Transverse colon (tissue), 4 donors: ENCODE measurements around the gene COL6A5. TPM values are rescaled to one million over a fixed set of nuclear protein-coding genes. Genes with fewer than 3 reads are reported as not detected.

Experiments used
- DNase-seq: peaks from one replicate; pipeline ENCODE4 v3.0.0-alpha.2; 2019
- H3K27ac ChIP-seq, 4 donors: fragments of 200-600 bp; sonication (generic); 2 replicates each; pipeline ENCODE4 v1.5.1; 2016 to 2018; ENCODE audit warnings: inconsistent platforms in 4 of 4
- H3K27me3 ChIP-seq: fragments of 200-600 bp; sonication (generic); 2 replicates; pipeline ENCODE4 v1.5.1; 2017; ENCODE audit warnings: inconsistent platforms
- H3K36me3 ChIP-seq, 4 donors: fragments of 200-600 bp; sonication (generic); 2 replicates each; pipeline ENCODE4 v1.5.1; 2017 to 2019; ENCODE audit warnings: inconsistent platforms in 4 of 4
- H3K4me1 ChIP-seq, 4 donors: fragments of 200-600 bp; sonication (generic); 2 replicates each; pipeline ENCODE4 v1.5.1; 2017 to 2020; ENCODE audit warnings: inconsistent platforms in 4 of 4
- H3K4me3 ChIP-seq, 4 donors: fragments of 200-600 bp; sonication (generic); 1 replicate in 1 of 4; 2 replicates in 3 of 4; pipeline versions ENCODE4 v1.5.1 to v1.6.1; 2017 to 2019; ENCODE audit warnings: inconsistent platforms in 4 of 4
- H3K9me3 ChIP-seq, 2 donors: fragments of 200-600 bp; sonication (generic); 2 replicates each; pipeline ENCODE4 v1.5.1; 2017 to 2019; ENCODE audit warnings: inconsistent platforms in 2 of 2
- CTCF ChIP-seq, 5 experiments: fragments of 200-600 bp in 3 of 5; fragments of 450-650 bp in 2 of 5; sonication (generic) in 3 of 5; IDR thresholded peaks; 1 replicate in 2 of 5; 2 replicates in 3 of 5; pipeline ENCODE4 v1.5.1; 2016 to 2017; ENCODE audit warnings: antibody characterized with exemption in 5 of 5, inconsistent platforms in 3 of 5, mild to moderate bottlenecking in 2 of 5, moderate library complexity in 1 of 5
- EP300 ChIP-seq: sonication (generic); formaldehyde crosslinking; IDR thresholded peaks from one replicate; pipeline ENCODE4 v1.6.1; 2017; ENCODE audit warnings: antibody characterized with exemption, low read depth
- POLR2A ChIP-seq: fragments of 450-650 bp; IDR thresholded peaks from one replicate; pipeline ENCODE4 v1.6.1; 2016; ENCODE audit warnings: antibody characterized with exemption, mild to moderate bottlenecking, moderate library complexity
- POLR2AphosphoS5 ChIP-seq, 3 donors: sonication (generic); formaldehyde crosslinking; IDR thresholded peaks; one replicate each; pipeline ENCODE4 v1.6.1; 2016; ENCODE audit warnings: antibody characterized with exemption in 3 of 3
- WGBS, 2 donors: methylation state at CpG; one replicate each; pipeline ENCODE4 v1.1.5; 2018; ENCODE audit warnings: low coverage in 1 of 2; 5-methylcytosine and 5-hydroxymethylcytosine counted together
- in situ Hi-C, 4 donors: fragments of 200-750 bp; cut with MboI; loops; one replicate each; pipeline versions ENCODE4 v1.15.0 to v1.15.1; 2017; ENCODE audit warnings: low sequenced_read_pairs in 3 of 4, low pct_ligation_motif_present in 1 of 4, low pct_unique_long_range_greater_than_20kb in 1 of 4
- intact Hi-C: fragments of 100-400 bp; cut with DNase I; formaldehyde crosslinking; loops from one replicate; pipeline ENCODE4 v1.15.1; 2023; ENCODE audit warnings: low total_unique reads
- total RNA-seq, 4 donors: library from RNA; depleted of rRNA; stranded (reverse); fragments of >200 nt; gene quantifications; one replicate each; pipeline ENCODE4 v1.1.0, GENCODE V29; 2016

COL6A5 gene
- total RNA-seq, 4 donors from 2014 or later = not detected

DNA sequence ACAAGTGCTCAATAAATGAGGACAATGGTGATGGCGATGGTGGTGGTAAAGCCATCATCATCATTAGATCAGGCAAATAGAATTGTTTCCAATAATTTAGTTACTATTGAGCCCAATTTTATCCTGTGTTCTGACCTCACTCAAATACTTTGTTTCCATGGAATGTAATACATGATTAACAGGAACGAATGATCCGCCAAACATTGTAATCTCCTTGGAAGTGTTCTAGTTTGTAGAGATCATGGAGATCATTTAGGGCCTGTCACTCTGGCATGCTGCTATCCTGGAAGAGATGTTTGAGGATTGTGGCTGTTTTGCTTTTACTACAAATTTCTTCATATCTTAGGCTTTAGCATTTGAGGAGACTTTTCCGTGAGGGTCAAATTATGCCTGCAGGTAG lies 174.3 kb downstream of the COL6A5 start:
- no peaks in the 10 kb centered on the region for H3K36me3 ChIP-seq
- no peaks in the 10 kb centered on the region for H3K9me3 ChIP-seq
- peaks cover 52% of the 10 kb centered on the region for H3K27me3 ChIP-seq
- in situ Hi-C loops = no loop called here
- DNase-seq = no peak
- no peak for TF ChIP-seq POLR2A
- no peak for TF ChIP-seq CTCF (IDR thresholded peaks at IDR 0.05)
- no peak for TF ChIP-seq POLR2AphosphoS5 (IDR thresholded peaks at IDR 0.05)
- no peak for TF ChIP-seq EP300
- WGBS, 2 donors = 85 to 89% methylated on average over 4 of the region's 4 CpGs
- H3K27ac ChIP-seq = no peak overlapping the region
- no peak overlapping the region for H3K4me3 ChIP-seq
- intact Hi-C loops = no loop called here
- no peaks in the 10 kb centered on the region for H3K4me1 ChIP-seq

GRCh38 chr3:130522399-130522798 lies 176.9 kb downstream of the COL6A5 start:
- no peaks in the 10 kb centered on the region for H3K36me3 ChIP-seq
- no peak overlapping the region for H3K4me3 ChIP-seq
- intact Hi-C loops (no loop called here), in situ Hi-C loops (no loop called here)
- no peak for DNase-seq
- H3K27me3 ChIP-seq = peaks cover 27% of the 10 kb centered on the region
- no peak overlapping the region for H3K27ac ChIP-seq
- 86 to 100% methylated on average over 1 to 2 of the region's 2 CpGs for WGBS, 2 donors
- TF ChIP-seq EP300 (no peak), POLR2AphosphoS5 (IDR thresholded peaks at IDR 0.05) (no peak), CTCF (IDR thresholded peaks at IDR 0.05) (no peak), POLR2A (no peak)
- H3K9me3 ChIP-seq = no peaks in the 10 kb centered on the region
- no peaks in the 10 kb centered on the region for H3K4me1 ChIP-seq

GRCh38 chr3:130527426-130527825 lies 182.0 kb downstream of the COL6A5 start:
- DNase-seq = no peak
- Histone ChIP-seq H3K9me3 (no peaks in the 10 kb centered on the region), H3K27ac (no peak overlapping the region), H3K36me3 (no peaks in the 10 kb centered on the region), H3K4me3 (no peak overlapping the region), H3K27me3 (peaks cover 7% of the 10 kb centered on the region), H3K4me1 (no peaks in the 10 kb centered on the region)
- intact Hi-C loops = no loop called here
- 77% methylated on average over 1 of the region's 1 CpG; no CpG with 5 or more reads in 1 of the 2 donors for WGBS, 2 donors
- TF ChIP-seq POLR2A = no peak
- TF ChIP-seq POLR2AphosphoS5 (IDR thresholded peaks at IDR 0.05) = no peak
- TF ChIP-seq CTCF (IDR thresholded peaks at IDR 0.05) = no peak
- no peak for TF ChIP-seq EP300
- in situ Hi-C loops = no loop called here

DNA sequence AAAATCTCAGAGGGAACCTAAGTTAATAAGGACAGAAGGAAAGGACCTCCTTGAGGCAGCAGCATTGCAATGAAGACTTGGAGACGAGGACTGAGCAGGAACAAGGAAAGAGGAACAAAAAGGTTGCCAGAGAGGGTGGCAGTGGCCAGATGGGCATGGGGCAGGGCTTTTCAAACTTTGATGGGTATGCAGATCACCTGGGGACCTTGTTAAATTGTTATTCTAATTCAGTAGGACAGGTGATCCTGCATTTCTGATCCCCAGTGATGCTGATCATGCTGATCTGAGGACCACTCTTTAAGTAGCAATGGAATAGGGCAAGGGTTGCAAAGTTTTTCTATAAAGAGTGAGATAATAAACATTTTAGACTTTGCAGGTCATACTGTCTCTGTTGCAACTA lies 182.6 kb downstream of the COL6A5 start:
- Histone ChIP-seq H3K27ac (no peak overlapping the region), H3K36me3 (no peaks in the 10 kb centered on the region), H3K4me3 (no peak overlapping the region), H3K4me1 (no peaks in the 10 kb centered on the region), H3K9me3 (no peaks in the 10 kb centered on the region), H3K27me3 (peaks cover 7% of the 10 kb centered on the region)
- intact Hi-C loops = no loop called here
- no peak for TF ChIP-seq POLR2A
- no peak for TF ChIP-seq EP300
- no peak for TF ChIP-seq CTCF (IDR thresholded peaks at IDR 0.05)
- TF ChIP-seq POLR2AphosphoS5 (IDR thresholded peaks at IDR 0.05) = no peak
- WGBS, 2 donors = 22 to 43% methylated on average over 1 of the region's 1 CpG
- in situ Hi-C loops = no loop called here
- no peak for DNase-seq
